GM19395 (cell line): ENCODE data around the gene H2BK1.

Experiments
- ATAC-seq: cut with Tn5 transposase; IDR thresholded peaks from one replicate; pipeline ENCODE4 v1.9.1; 2021; ENCODE audit warnings: mild to moderate bottlenecking, moderate library complexity; ENCODE audit not compliant: unreplicated experiment

Gene H2BK1

DNA sequence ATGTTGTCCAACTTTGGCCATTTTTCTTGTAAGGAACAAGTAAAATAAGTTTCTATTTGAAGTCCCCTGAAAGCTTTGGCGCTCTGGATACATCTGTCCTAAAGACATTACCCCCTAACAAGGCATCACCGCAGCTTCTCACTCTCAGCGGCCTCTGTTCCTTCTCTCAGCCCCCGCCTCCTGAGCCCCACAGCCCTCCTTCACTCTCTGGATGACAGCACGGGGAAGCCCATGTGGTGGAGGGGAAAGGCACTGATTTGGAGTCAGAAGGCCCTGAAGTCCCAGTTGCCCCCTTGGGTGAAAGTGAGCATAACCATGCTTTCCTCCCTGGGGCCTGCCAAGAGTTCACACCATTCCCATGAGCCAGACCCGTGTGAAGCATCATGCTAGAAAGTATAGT is 4.6 kb downstream of the H2BK1 start:
- ATAC-seq = no peak

DNA sequence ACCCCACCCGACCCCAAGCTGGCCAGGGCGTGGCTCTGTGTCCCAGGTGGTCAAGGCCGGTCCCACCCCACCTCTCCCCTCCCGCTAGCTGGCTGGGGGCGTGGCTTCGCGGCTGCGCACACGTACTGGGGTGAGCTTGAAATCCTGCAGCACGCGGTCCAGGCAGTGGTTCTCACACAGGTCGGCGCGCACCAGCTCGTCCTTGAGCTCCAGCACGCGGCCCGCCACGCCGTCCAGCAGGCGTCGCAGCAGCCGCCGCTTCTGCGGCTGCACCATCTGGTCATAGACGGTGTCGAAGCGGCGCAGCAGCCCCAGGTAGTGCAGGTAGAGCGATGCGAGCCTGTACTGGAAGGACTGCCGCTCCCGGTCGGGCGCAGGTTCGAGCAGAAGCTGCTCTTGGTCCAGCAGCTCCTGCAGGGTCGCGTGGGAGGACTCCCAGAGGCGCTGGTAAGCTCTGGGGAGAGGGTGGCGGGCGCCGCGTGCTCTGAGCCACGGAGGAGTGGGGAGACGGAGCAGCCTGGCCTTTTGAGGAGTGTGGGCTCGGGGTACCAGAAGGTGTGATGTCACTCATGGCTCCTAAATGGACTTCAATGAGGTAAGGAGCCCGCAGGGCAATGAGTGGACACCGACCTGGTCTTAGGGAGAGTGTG is 5.8 kb downstream of the H2BK1 start:
- no peak for ATAC-seq

DNA sequence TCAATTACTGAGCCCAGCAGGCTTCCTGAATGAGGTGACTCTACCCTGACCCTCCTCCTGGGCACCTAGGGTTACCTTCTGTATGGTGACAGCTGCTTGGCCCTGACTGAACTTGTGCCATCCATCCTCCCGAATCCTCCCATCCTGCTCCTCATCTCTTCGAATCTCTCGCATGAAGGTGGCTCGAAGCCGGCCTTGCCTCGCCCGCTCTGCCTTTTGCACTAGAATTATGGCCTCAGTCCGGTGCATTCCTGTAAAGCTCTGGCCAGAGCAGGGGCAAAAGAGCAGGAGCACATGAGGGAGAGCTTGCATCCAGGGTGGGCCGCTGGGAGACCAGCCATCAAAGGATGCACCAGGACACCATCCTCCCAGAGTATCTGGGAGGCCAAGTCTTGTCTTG is 7.5 kb downstream of the H2BK1 start:
- ATAC-seq = no peak

DNA sequence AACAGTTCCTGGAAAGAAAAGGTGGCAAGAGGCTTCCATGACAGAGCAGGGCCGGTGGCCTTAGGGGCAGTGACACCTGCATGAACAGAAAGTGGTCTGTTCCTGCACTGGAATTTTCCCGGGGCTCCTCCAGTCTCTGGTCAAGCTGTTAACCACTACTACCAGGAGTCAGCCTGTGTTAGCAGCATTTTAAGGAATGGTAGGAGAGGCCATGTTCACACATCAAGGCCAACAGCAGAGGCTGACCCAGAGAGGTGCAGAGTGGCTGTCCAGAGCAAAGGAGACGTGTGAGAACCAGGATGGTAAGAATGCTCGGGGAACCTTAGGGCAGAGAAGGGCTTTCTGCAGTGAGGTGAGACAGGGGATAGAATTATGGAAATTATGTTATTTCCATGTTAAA is 8.5 kb downstream of the H2BK1 start:
- ATAC-seq = no peak

DNA sequence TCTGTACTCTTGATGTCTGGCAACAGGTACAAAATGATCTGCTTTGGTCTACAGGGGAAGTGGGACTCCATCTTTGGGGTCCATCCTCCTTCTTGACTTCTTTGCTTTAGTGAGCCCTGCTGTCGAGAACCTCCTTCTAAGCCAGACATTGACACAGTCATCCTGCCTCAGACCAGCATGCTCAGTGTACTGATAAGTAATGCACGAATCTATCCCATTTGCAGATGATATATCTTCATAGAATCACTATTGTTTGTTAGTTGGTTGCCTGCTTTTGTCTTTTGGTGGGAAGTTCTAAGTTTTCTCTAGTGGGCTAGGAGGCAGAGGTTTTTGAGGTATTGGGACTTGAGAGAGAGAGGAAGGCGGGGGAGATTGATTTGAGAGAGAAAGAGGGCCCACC is 8.9 kb downstream of the H2BK1 start:
- ATAC-seq = no peak

DNA sequence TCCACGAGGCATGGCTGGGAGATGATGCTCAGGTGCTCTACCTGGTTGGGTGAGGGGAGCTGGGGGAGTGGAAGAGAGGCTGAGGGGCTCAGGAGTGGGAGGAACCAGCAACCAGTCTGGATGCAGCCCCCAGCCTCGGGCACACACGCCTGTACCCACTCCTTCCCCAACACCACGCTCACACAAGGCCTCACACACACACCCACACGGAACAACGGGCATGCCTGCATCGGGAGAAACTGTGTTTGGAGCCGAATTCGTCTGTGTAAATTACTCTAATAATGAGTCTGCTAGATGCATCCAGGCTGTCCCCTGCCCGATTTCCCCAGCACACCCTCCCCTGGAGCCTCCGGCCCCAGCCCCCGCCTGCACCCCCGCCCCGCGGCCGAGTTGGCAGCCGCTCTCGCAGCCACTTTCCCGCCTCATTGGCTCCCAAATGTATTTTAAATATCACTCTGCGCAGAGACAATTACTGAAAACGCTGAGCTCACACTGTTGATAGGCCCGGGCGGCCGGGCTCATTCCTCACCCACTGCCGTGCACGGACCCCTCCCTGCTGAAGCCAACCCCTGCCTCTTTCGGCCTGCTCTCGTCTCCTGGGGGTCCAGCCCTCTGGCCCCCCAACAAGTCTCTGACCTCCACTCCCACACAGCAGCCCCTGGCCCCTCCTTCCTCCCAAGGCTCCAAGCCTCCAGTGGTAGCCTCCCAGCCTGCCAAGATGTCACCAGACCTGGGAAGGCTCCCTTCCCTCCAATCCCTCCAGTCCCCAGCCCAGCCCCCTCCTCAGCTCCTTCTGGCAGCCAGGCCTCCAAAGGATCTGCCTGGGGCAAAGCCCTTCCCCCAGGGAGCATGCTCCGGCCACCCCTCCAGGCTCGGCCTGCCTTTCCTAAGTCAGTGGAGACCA is 11.1 kb downstream of the H2BK1 start:
- no peak for ATAC-seq

DNA sequence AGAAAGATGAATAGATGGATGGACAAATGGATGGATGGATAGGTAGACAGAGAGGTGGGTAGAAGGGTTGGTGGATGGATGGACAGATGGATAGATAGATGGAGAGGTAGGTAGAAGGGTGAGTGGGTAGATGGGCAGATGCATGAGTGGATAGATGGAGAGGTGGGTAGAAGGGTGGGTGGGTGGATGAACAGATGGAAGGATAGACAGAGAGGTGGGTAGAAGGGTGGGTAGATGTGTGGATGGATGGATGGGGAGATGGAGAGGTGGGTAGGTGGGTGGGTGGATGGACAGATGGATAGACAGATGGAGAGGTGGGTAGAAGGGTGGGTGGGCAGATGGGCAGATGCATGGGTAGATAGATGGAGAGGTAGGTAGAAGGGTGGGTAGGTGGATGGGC is 12.4 kb downstream of the H2BK1 start:
- no peak for ATAC-seq

DNA sequence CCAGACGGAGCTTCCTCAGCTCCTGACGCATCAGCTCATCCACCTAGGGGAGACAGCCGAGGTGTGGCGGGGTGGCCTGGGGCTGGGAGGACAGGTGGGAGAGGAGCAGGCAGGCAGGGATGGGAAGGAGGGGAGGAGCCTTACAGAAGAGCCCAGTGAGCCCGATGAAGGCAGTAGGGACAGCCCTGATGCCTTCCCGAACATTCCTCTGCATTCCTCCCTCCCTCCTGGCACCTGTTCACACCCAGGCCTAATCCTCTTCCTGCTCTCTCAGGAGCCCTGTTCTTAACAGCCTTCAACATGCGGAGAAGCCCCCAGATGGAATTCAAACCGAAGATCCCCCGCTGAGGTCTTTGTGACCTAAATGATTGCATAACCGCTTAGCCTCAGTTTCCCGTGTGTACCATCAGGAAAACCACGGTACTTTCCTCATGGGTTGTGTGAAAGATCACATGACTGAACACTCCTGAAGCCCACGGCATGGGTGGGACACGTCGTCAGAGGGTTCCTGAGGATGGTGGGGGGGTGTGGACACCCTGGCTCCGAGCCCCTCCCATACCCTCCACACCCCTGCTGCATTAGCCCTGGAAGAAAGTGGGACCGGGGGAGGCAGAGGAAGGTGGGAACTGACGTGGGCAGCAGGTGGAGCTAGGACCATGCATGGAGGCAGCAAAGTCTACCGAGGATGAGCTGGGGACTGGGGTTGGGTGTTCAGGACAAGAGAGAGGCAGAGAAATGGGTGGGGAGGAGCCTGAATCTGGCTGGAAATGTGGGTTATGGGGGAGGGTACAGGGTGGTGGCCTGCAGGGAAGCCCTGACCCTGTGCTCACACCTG is 14.5 kb downstream of the H2BK1 start:
- no peak for ATAC-seq

DNA sequence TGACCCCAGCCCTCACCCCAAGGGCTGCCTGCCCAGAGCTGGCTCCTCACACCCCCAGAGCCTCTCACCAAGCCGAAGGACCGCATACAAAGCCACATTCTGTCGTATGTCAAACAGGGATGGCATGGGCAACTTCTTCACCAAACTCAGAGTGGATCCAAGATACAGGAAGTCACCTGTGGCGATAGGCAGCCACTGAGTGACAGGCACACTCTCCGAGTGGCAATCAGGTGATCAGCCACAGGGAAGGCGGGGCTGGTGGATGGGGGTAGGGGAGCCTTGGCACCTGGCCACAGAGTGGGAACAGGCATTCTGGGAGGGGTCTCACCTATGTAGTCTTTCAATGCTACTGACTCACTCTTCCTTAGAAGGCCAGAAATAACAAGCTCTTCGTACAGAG is 16.1 kb downstream of the H2BK1 start:
- ATAC-seq = no peak

DNA sequence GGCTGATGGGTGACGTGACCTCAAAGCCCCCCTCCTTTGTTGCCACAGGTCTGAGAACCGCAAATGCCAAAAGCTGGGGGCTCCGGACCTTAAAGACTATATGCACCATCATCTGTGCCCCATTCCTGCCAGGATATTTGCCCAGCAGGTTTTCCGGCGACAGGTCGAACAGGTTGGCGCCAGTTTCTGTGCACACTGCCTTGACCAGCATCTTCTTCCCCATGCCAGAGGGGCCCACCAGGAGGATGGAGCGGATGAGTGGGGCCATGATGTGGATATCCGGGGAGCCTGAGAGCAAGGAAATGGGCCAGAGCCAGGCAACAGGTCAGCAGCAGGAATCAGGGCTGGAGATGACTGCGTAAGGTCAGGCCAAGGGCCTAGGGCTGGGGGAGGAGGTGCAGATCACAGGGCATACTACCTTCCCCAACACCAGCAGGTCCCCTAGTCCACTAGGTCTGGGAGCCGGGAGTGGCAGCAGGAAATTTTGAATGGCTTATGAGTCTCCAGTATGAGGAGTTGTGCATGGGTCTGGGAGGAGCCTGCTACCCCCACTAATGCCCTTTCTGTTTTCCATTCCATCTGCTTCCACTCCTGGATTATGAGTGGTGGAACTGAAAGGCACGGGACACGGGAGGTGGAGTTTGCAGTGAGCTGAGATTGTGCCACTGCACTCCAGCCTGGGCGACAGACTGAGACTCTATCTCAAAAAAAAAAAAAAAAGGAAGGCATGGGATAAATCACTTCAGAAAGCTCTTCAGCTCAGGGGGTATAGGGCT is 16.9 kb downstream of the H2BK1 start:
- ATAC-seq = no peak

DNA sequence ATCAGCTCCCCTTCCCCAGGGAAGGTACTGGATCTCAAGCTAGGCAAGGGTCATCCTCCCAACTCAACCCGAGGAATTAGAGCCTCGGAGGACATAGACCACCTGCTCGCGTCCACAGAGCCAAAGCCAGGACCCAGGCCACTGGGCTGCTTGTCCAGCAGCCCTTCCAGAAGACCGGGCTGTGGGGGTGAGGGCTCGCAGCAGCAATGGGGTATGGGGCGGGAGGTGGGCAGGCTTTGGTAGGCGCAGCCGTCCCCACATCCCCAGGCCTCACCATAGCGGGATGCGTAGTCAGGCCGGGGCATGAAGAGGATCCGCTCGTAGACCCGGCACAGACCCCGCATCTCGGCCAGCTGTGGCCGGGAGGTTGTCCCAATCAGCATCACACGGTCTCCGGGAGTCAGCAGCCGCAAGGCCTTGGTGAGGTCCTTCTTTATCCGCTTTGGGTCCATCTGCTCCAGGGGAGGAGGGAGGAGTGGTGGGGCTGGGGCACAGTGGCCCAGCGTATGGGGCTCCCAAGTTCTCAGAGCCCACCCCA is 18.2 kb downstream of the H2BK1 start:
- ATAC-seq = no peak

DNA sequence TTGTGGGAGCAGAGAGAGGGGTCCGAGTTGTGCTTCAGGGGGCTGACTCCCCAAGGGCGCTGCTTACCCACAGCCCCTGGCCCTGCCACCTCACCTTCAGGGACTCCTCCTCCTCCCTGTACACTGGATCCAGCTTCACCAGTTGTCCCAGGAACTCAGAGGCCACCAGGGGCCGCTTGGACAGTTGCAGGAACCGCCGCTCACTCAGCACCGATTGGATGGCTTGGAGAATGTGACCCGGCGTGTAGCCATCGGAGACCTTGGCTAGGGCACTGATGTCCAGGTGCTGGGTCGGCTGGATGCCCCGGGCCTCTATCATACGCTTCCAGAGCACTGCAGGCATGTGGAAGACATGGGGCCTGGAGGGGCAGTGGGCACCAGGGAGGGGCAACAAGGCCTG is 18.7 kb downstream of the H2BK1 start:
- no peak for ATAC-seq

DNA sequence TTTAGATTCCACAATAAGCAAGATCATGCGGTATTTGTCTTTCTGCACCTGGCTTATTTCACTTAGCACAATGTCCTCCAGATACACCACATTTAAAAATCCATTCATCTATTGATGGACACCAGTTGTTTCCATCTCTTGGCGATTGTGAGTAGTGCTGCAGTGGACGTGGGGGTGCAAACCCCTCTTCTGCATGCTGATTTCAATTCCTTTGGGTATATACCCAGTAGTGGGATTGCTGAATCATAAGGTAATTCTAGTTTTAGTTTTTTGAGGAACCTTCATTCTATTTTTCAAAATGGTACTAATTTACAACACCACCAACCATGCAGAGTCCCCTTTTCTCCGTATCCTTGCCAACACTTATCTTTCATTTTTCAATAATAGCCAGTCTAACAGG is 21.2 kb downstream of the H2BK1 start:
- no peak for ATAC-seq

DNA sequence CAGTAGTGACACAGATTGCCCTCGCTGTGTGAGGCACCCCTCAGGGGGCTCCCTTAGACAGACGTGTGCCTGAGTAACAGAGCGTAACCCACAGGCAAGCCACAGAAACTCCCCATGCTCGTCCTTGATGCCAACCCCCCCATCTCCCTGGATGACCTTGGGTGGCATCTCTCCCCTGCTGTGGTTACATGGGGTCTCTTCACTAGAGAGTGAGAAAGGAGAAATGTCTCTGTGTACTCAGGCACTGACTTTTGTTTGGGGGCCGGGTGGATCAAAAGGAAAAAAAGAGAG is 22.1 kb downstream of the H2BK1 start:
- ATAC-seq = no peak

DNA sequence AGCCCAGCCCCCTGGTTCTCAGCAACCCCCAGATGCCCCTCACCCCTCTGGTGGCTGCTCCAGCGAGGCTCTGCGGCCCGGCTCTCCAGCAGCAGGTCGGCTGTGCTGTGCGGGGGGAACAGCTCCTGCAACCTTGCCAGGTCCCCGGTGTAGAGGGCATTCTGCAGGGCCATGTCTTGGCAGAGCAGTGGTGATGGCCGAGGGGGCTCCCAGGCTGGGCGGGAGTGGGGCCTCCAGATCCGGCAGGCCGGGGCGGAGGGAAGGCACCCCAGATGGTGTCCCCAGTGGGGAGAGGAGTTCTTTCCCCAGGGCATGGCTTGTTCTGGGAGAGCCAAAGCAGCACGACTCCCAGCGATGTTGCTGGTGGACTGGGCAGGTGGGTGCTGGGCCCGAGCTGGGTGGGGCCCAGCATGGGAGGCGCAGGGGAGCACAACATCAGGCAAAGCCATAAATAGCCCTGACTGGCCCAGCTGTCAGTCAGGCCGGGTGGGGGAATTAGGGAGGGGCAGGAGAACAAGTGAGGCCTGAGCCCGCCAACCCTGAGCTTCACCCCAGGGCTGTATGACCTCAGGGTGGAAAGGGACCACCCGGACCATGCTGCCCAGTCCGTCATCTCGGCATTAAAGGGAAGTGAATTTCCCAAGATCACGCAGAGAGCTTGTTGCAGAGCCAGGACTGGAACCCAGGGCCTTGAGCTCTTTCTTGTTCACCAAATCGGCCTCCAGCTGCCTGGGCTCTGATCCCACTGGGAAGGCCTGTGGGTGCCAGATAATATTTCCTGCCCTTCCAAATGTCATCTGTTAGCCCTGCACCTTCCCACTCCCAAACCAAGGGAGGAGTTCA is 22.7 kb downstream of the H2BK1 start:
- ATAC-seq = no peak

DNA sequence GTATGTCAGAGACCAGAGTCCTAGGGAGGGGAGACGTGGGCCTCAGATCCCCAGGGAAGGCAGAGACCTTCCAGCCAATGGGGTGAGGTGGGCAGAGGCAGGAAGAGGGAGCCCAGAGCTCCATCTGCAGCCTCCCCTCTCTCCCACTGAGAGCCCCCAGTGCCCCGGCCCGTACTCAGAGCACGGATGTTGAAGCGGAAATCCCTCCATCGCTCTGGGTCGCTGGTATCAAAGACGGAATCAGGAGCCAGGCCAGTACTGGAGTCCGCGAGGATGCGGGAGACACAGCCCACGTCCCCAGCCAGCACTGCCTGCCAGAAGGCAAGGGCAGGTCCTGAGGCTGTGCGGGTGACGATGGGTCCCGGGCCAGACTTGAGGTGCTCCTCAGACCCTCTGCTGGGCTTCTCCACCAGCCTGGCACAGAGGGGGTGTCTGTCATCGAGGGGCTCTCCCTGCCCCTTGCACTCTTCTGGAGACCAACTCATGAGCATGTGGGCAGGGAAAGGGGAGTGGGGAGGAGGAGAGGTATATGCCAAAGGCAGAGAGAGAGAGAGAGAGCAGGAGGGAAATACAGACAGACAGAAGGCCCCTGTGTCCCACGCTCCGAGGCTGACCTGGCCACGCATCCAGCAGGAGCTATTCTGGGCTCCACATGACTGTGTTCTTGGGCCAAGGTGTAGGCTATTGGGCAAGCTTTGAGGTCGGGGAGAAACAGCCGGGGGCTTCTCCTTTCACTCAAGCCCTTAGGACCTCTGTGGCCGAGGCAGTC is 23.5 kb downstream of the H2BK1 start, which contains the start of gene ASB10:
ASB10 (minus strand) TSS at position 611 of the 769 bp plus-strand sequence; CDS start at position 491, 120 bp downstream.
- no peak for ATAC-seq

DNA sequence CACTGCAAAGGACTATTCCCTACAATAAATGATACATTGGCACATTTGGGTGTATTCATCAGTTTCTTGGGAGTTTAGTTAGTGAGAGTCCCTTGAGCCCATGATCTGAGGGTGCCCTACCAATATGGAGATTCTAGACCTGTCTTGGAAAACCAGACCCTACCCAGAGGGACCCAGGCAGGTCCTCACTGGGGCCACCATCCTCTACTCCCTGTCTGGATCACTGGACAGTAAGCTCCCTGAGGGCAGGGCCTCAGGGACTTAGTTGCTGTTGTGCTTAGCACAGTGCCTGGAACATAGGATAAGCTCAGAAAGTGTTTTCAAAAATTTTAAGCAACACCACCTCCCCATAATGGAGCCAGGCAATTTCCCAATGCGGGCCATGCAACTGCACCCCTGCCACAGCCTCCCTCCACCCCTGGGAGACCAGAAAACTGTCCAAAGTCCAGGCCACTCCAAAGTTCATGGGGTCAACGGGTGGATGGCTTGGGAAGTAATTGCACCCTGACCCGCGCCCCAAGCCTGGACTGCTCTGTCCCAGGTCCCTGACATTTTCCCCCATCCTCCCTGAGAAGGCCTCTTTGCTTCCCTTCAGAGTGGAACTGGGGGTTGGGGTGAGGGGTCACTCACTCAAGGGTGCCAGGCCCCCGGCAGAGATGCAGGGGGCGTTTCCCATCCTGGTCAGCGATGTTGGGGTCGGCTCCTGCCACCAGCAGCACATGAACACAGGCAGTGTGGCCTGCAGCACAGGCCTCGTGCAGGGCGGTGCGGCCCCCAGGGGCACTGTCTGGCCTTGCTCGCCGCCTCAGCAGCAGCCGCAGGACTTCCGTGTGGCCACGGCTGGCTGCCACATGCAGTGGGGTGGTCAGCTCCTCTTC is 24.3 kb downstream of the H2BK1 start:
- ATAC-seq = no peak

DNA sequence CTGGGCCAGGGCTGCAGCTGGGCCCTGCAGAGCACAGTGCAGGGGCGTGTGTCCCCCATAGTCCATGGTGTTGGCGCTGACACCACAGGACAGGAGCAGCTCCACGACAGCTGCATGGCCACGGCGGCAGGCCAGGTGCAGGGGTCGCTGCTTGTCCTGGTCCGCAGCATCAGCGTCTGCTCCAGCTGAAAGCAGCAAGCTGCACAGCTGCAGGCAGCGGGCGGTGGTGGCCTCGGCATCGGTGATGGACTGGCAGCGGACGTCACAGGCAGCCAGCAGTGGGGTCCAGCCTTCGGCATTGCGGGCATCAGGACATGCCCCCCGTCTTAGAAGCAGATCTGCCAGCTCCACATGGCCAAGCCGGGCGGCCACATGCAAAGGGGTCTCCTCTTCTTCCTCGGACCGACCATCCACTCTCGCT is 29.3 kb downstream of the H2BK1 start:
- no peak for ATAC-seq
